Measurements from ENCODE around the gene PRELID1.
A peak's percentile ranks its signal among the peaks of the same experiment; 100 is the strongest.

PRELID1 gene

DNA sequence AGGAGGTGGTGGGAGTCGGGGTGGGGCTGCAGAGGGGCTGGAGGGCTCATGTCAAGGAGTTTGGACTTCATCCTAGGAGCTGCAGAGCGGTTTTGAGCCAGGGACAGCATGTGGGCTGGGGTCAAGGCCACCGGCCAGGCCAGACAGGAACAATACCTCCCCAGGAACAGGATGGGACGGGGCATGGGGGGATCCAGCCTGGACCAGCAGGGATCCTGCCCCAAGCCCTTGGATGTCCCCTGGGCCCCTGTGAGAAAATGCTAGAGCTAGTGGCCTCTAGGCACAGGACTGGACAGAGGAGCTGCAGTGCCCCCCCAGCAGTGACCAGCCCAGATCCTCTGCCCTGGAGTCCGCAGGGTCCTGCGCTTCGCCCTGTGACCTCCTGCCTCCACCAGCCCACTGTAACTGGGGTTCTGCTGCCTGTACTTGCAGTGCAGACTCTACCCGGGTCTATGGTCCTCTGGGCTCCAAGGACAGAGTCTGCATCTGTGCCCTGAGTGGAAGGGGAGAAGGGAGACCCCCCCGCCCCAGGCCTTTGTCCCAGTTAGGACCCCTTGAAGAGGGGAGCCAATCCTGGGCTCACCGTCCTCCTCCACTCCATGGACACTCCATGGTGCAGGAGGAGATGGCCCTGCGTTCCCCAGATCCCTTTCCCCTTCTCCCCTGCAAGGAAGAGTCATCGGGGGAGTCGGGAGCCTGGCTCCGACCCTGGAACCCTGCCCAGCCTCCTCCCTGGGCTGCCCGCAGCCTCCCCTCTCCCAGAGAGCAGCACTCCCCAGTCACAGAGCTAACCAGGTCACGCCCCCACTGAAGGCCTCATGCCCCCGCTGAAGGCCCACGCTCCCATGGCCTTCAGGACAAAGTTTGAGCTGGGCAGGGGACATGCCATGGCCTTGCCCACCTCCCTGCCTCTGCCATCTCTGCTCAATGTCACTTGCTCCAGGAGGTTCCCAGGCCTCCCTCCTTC lies 11.1 kb downstream of the PRELID1 start:
- DNase-seq, result no peak

DNA sequence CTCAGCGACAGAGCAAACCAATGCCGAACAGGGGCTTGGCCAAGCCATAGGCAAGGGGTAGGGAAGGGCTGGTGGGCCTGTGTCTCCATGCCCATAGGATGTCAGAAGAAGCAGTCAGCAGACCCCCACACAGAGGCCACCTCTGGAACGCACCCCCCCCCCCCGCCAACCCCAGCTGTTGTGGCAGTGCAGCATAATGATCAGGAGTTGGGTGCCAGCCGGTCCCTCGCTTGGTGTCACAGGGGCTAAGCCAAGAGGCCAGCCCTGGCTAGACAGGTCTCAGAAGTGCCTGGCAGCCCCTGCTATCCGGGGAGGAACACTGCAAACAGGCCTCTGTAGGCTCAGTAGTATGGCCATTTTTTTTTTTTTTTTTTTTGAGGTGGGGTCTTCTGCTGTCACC lies 11.8 kb downstream of the PRELID1 start:
- DNase-seq, result no peak

DNA sequence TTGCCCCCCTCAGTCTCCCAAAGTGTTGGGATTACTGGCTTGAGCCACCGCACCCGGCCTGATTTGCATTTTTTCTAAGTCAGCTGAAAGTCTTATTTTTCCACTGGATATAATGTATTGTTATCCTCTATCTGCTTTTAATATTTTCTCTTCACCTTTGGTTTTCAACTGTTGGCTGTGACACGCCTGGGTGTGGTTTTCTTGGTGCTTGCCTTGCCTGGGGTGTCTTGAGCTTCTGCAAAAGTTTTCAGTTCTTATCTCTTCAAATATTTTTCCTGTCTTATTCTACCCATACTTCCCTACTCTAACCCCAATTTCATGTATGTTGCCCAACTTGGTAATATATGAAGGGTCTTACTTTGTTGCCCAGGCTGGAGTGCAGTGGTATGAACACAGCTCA lies 12.4 kb downstream of the PRELID1 start:
- DNase-seq, result no peak

DNA sequence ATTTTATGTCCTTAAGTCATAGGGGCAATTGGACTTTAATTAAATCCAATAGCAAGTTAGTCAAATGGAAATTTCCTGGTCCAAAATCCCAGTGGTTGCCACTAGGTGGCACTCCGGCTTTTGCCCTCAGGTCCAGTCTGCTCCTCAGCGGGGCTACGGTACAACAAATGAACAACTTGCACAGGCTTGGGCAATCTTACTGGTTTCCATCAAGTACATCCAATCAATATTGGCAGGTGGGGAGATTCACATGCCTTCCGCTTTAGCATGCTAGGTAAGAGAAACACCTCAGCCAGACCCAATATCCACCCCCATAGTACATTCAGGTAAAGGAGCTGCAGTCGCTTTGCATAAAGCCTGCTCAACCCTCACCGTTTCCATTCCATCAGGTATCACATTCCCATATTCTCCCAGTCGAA lies 14.4 kb downstream of the PRELID1 start:
- peak; percentile 71 for DNase-seq

DNA sequence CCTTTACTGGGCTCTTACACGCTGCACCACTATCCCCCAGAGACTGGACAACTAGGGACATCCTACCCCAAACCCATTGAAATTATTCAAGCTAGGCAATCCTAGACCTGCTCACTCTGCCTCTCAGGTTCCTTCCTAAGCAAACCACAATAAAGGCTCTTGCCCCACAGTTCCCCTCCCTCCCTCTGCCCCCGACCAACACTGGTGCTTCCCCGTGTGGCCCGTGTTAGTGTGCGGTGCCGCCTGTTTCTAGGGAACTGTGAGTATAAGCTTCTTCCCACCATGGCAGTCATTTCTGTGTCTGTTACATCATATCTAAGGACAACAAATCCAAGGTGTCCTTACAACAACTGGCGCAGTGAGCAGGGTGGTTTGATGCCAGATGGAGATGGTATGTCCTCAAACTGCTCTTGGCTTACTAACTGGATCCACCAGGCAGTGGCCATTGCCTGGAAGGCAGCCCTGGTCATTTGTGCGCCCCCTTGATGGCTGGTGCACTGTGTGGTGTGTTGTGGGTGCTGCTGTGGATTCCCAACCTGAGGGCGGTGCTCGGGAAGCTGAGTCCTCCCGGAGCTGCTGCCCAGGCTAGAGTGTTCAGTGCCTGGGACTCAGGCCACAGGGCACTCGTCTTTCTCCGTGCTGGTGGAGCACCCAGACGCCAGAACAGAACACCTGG lies 16.5 kb downstream of the PRELID1 start:
- no peak for DNase-seq

DNA sequence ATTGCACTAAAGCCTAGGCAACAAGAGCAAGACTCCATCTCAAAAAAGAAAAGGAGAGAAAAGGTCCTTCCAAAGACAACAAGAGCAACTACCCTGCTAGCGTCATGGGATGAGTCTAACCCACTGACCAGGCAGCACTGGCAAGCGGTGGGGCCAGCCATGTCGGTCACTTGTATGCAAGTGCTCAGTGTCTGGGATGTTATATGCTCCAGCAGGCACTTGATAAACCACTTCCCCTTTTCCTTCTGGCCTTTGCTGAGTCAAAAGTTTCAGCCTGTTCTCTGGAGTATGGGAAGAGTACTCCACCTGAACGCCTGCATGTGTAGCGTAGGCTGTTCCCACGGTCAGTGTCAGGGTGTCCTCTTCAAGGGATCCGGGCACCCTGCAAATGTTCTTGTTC lies 17.3 kb downstream of the PRELID1 start:
- DNase-seq, result no peak

DNA sequence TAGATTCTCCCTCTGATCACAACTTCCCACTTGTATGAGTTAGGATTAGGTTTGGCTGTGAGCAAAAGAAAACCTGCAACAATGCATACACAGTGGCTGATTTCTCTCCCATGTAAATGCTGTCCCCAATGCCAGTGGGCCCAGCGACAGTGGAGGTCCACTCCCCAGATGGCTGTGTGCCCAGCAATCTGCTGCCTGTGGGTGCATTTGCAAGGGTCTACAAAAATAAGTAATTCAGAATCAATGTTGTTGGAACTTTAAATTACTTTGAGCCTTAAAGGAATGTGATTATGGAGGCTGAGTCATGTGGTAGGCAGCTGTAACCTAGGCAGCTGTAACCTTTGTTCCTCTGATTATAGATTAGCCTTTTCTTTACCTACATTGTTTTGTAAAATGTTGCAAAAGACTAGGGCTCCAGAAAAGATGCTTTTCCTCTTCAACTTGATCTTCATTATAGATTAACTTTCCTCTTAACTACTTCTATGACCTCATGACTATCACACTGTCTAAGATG lies 22.3 kb downstream of the PRELID1 start:
- DNase-seq, result no peak

DNA sequence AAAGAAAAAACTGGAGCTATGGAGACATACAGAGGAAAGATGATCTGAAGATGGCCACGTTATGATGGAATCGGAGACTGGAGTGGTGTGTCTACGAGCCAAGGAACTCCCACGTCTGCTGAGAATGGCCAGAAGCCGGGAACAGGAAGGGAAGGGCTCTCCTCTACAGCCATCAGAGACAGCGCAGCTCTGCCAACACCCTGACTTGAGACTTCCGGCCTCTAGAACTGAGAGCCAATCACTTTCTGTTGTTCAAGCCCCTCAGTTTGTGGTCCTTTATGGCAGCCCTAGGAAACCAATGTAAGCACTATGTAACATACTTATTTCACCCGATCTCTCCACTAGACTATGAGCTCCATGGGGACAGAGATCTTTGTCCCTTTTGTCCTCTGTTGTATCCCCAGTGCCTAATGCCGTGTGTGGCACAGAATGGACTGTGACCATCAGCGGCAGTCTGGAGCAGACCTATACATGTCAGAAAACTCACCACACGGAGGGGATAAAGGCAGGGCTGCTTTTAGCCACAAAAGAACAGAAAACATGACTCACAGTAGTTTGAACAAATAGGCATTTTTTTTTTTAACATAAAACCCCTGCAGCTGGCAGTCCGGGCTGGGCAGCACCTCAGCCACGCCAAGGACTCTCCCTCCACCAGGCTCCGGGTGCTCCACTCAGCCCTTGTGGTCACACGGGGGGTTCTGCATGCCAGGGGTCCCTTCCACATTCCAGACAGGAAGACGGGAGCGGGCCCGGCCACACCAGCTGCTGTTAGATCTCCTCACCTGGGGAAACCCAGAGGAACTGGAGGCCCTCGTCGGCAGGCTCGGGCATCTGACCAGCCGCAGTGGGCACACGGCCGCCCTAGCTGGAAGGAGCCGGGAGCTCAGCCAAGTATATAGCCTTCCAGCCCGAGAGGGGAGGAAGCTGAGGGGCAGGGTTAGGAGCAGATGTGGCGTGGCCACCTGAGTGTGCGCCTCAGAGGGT lies 24.2 kb downstream of the PRELID1 start:
- no peak for DNase-seq

DNA sequence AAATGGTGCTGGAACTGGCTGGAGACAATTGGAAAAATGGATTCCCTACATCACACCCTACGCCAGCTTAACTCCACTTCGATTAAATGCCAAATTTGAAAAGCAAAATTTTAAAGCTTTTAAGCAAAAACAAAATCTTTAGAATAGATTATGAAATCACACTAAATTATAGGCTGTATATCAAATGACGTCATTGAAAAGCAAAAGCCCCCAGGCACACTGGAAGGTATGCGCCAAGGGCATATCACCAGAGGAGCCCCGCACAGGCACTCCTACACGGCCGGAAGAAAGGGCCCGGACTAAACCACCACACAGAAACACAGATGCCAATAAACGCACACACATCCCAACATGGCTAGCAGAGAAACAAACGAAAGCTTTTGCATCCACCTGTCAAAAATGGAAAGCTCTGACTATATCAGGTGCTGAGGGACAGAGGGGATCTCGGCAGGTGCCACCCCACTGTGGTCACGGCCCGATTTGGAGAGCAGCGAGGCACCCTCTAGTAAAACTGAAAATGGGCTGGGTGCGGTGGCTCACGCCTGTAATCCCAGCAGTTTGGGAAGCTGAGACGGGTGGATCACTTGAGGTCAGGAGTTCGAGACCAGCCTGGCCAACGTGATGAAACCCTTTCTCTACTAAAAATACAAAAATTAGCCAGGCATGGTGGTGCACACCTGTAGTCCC lies 25.1 kb downstream of the PRELID1 start:
- DNase-seq, result no peak

DNA sequence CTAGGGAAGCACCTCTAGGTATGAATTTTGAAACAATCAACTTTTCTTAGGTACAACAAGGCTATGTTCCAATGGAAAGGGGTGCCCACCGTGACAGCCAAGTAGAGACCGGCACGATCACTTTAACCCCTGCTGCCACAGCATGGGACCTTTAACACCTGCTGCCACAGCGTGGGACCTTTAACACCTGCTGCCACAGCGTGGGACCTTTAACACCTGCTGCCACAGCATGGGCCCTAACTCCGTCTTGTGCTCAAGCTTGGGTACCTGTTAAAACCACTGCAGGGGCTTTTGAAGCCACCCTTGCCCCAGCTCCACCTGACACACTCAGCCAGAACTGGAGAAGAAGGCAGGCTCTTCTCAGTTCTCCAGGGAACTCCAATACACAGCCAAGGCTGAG lies 26.3 kb downstream of the PRELID1 start:
- no peak for DNase-seq

DNA sequence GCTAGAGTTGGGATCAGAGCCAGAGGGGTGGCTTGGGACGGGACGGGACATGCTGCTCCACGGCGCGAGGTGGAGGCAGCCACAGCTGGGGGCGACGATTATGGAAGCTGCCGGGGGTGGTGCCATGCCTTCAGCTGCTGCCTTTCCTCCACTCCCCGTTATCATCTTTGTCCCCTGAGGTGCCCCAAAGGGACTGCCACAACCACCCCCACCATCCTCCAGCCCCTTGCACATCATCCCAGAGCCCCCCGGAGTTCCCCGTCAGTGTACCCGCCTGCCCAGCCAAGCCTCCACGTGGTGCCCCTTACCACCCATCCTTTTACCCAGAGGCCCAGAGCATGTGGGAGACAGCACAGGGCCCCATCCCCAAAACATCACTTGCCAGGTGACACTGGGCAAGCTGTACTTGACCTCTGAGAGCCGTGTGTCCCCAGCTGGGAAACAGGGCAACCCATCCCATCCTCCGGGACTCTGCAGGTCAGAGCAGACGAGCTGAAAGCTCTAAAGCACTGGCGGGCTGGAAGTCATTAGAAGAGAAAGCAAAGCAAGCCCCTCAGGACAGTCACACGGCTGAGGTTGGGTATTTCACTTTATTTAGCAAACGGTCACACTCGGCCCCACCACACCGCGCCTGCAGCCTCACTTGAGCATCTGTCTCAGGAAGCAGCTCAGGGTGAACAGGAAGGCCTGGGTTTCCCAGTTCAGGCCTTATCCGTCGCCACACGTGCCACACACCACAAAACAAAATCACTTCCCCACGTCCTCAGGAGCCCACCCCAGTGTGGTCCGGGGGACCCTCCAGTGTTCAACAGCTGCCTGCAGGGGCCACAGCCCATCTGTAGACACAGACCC lies 27.6 kb downstream of the PRELID1 start:
- no peak for DNase-seq

DNA sequence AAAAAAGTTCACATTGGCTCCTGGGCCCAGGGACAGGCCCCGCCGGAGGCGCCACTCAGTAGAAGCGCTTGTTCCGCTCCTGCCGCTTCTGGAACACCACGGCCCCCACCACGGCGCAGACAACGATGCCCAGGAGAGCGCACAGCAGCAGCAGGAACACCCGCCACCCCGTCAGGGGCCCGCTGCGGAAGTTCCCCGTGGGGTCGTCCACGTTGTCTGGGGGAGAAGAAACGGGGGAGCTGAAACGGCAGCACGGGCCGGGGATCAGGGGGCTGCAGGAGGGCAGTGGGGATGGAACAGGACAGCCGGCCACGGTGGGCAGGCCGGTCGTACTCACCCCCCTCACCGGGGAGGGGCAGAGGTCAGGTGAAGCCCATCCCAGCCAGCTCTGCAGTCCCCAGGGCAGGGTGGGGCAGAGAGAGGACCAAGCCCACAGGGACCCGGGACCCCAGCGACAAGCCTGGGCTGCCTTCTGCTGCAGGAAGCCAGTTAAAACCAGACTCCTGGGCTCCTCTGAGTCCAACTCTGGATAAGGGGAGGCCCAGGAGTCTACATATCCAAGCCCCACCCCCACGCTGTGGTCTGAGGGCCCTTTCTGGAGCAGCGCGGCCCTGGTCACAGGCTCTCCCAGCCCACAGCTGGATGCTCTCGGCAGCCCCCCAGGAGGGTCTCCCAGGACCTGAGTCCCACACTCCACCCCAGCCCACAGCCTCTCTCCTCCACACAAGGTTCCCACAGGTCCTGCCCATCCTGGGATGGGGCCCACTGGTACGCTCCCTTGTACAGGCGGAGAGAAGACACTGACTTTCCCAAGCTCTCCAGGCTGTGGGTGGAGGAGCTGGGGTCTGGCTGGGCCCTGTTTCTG lies 28.7 kb downstream of the PRELID1 start:
- no peak for DNase-seq

DNA sequence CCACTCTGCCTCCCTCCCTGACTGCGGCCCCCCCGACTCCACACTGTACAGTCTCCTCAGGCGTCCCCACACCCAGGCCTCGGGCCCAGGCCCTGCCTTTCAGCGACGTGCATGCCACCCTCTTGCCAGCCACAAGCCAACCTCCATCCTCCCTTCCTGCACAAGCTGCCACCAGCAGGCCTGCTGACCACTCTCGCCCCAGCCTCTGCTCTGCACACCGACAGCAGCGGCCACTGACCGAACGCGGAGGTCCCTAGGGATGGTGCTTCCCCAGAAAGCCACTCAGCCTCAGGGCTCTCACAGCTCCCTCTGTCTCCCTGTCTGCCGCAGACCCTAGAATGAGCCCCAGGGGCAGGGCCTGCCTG lies 29.3 kb downstream of the PRELID1 start:
- no peak for DNase-seq

DNA sequence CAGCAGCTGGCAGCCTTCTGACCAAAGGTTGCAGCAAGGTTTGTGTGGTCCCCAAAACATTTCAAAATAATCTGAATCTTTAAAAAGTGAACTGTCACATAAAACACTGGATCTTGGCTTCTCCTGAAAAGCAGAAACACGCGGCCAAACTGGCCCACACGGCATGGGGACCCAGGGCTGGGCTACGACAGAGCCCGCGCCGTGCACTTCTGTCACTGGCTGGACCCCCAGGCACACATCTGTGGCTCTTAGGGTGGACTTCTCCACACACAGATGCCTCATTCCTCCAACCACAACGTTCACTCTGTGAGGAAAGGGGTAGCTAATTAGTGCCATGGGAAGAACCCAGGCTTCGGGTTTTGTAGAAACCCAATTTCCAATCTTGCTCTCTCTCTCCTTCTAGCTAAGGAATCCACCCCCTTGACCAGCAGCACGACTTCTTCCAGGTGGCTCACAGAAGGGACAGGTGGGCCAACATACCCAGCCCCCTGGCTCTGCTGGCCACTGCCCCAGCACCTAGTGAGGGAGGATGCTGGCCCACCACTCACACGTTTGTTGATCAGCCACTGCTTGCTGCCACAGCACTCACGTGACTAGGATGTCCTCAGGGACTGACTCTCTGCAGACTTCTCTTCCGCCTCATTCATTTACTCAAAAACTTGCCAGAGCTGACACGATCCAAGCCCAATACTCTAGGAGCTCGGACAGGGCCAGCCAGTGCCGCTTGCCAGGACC lies 30.0 kb downstream of the PRELID1 start:
- no peak for DNase-seq

DNA sequence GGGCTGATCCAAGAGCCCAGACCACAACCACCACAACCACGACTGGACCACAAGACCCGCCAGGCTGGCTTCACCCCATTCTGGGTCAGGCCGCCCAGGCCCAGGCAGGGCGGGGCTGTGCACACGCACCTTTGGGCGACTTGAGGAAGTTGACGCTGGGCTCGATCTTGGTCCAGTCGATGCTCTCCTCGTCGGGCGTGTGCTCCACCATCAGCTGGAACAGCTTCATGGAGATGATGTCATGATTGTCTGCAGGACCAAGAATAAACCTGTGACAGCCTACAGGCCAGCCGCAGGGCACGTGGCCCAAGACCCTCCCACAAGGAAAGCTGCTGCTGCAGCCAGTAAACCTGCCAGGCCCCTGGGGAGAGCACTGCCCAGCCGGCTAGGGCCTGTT lies 30.6 kb downstream of the PRELID1 start:
- no peak for DNase-seq

DNA sequence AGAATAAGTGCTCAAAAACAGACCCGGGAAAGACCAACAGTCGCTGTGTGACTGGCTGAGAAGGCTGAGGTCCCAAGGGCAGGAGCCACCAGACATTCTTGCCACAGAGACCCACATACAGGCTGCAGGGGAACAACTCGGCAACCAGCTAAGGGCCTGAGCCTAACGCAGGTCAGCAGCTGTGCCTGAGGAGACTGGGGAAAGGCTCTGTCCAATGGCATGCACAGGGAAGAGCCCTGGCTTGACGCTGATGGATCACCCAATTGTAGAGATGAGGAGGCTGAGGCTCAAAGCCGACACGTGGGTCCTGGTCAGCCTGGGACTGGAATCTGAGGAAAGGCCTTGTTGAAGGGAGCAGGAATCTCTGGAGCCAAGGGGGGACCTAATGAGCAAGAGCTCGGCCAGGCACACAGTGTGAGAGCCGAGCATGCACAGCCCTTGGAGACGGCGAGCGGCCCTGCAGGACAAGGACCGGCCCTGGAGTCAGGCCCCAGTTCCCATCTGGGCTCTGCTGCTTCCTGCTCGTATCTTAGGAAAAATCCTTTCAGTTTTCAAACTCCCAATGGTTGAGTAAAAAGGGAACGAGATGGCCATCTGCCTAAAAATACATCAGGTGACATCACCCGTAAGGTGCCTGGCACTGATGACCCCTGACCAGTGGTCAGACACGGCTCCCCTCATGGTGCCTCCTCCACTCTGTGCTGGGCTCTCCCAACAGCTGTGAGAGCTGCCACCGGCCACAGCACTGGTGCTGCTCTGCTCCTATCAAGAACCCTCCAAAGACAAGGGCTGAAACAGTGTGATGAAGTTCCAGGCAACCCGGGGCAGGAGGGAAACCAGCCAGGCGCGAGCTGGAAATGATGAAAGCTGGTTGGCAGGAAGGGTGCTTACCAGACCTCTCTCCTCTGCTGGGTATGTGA lies 31.4 kb downstream of the PRELID1 start:
- no peak for DNase-seq

DNA sequence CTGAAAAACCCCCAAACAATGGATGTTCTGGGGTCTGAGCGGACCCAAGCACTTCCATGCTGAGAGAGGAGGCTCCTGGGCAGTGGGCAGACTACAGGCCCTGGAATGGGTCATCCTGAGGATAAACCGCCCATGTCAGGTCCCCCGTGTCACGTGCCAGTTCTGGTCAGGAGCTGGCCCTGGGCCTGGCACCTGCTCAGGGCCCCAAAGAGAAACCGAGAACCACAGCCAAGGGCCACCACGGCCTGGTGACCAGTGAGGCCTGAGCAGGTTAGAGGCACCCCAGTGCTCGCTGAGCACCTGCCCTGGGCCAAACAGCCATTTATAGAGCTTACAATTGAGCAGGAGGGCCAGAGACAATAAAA lies 32.1 kb downstream of the PRELID1 start:
- no peak for DNase-seq

DNA sequence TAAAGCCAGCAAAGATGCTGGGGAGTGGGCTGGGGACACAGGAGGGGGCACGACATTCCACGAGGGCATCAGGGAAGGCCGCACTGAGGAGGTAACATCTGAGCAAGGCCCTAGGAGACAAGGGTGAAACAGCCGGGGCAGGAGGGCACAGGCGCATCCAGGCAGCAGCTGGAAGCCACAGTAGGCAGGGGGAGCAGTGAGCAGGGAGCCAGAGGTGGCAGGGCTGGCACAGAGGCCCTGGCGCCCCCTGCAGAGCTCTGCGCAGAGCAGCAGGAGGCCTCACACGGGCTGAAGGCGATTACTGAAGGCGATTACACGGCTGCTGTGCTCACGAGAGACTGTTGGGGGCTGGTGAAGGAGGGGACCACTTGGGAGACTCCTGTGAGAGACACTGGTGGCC lies 32.5 kb downstream of the PRELID1 start:
- DNase-seq, result no peak

Measured in stimulated activated CD4-positive, alpha-beta T cell treated with anti-CD3 and anti-CD28 coated beads, Interleukin-12 subunit alpha, Interleukin-12 subunit beta, amount 100 ng/mL, for 4 hours (primary cell).